HG02970 (cell line): ENCODE results near the gene NIPA2.

ENCODE experiments used
- ATAC-seq: cut with Tn5 transposase; IDR thresholded peaks from one replicate; pipeline ENCODE4 v1.9.1; 2021; ENCODE audit warnings: mild to moderate bottlenecking, moderate library complexity, moderate number of reproducible peaks; ENCODE audit not compliant: unreplicated experiment, low FRiP score

NIPA2 gene

GRCh38 chr15:22874966-22875365 lies 36.5 kb downstream of the NIPA2 start:
- ATAC-seq = no peak

DNA sequence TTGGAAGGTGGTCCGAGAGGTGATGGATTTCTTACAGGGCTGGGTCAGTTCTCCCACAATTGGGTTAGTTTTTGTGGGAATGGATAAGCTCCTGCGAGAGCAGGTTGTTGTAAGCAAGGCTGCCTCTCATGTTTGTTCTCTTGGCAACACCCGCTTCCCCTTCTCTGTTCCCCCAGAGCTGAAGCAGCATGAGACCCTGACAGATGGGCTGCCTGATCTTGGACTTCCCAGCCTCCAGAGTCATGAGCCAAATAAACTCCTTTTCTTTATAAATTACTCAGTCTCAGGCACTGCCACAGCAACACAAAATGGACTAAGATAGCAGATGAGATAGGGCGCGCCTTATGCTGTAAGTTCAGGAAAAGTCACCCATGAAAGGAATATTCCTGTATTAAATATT lies 38.7 kb downstream of the NIPA2 start:
- ATAC-seq = no peak

DNA sequence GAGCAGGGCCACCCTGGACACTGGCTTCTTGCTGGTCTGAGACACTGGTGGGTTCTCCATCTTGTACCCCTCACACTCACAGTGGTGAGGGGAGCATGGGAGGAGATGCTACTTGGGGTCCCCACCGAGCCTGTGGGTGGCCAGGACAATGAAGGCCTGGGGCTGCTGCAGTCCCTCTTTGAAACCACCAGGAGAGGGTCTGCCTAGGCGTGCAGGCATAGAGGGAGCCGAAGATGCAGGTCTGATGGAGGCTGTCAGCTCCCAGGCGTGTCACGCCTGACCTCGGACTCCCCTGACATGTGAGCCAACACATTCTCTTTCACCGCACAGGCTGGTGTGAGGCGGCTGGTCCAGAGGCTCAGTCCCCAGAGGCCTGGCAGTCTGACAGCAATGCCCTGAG lies 39.1 kb downstream of the NIPA2 start:
- ATAC-seq = no peak

GRCh38 chr15:22878103-22878502 lies 39.6 kb downstream of the NIPA2 start:
- no peak for ATAC-seq

DNA sequence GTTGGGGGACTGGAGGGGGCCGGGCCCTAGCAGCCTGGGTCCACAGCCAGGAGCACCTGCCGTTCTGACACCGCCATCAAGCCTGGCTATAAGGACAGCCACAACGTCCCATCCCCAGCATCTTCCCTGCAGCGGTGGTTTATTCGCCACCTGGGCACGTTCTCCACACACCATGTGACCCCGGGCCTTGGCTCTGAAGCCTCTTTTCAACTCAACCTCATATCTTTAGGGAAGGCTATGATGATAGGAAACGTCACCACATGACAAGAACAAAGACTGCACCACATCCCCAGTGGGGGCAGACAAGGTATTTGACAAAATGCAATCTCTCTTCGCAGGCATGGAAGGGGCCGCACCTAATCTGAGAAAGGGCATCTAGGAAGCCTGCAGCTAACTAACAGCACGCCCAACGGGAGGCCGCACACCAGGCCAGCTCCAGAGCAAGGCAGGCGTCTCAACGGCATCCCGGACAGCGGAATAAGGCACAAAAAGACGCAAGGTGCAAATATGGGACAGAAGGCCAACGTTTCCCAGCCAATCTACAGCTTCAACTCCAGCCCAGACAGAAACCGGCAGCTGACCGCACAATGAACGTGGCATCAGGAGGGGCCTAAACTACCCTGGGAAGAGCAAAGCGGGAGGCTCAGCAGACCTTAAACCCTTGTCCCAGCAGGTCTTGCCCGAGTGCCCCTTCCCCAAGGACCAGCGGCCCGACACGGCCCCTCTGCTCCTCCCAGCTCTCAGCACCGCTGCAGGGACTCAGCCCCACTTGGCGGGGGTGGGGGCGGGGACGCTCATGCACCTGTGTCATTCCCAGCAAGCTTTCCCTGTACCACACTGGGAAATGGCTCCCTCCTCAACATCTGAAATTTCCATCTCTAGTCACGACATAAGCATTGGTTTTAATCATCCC lies 41.9 kb downstream of the NIPA2 start:
- no peak for ATAC-seq

GRCh38 chr15:22880981-22881738 lies 42.7 kb downstream of the NIPA2 start:
- ATAC-seq = no peak

GRCh38 chr15:22881739-22882440 lies 43.4 kb downstream of the NIPA2 start:
- ATAC-seq = no peak

- no peak for ATAC-seq
Measured at GRCh38 chr15:22883196-22883595, 44.7 kb downstream of the NIPA2 start.

DNA sequence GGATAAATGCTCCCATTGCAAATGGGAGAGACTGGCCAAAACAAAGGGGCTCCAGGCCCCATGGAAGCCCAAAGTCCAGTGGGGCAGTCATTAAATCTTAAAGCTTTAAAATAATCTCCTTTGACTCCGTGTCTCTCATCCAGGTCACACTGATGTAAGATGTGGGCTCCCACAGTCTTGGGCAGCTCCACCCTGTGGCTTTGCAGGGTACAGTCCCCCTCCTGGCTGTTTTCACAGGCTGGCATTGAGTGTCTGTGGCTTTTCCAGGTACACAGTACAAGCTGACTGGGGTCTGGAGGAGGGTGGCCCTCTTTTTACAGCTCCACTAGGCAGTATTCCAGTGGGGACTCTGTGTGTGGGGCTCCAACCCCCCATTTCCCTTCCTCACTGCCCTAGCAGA lies 45.9 kb downstream of the NIPA2 start:
- no peak for ATAC-seq

DNA sequence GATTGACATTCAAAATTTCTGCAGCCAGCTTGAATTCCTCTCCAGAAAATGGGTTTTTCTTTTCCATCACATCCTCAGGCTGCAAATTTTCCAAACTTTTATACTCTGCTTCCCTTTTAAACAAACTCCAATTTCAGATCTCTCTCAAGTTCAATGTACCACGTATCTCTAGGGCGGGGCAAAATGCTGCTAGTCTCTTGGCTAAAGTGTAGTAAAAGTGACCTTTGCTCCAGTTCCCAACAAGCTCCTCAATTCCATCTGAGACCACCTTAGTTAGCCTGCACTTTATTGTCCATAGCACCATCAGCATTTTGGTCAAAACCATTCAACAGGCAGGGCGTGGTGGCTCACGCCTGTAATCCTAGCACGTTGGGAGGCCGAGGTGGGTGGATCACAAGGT lies 46.7 kb downstream of the NIPA2 start:
- ATAC-seq = no peak

DNA sequence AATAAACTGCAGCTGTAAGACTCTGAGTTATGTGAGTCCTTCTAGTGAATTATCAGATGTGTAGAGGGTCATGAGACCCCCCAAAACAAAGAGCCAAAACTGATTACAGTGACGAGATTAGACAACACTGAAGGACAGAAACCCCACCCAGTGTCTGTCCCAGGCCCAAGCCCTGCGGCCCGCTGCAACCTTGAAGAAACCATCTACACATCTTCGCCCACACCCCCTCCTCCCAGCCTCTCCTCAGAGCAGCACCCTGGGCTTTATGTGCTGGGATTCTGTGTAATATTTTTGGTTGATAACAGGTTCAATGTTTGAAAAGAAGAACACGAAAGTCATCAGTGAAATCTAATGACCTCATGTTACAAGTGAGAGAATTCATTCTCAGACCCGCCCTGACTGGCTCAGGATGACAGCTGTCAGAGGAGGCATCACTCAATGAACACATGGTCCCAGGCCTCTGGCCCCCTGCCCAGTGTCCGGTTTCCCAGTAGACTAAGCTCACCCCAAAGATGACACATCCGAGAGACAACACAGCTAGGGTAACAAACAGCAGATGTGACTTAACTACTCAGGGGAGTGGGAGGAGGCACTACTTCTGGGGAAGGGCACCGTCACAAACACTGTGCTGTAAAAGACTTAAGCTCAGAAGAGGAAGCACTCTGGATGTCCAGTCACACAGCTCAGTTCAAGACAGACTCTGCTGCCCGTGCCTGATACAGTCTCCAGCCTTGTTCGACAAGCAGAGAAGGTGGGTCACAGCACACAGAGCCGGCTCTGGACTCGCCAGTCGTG lies 48.9 kb downstream of the NIPA2 start:
- no peak for ATAC-seq

DNA sequence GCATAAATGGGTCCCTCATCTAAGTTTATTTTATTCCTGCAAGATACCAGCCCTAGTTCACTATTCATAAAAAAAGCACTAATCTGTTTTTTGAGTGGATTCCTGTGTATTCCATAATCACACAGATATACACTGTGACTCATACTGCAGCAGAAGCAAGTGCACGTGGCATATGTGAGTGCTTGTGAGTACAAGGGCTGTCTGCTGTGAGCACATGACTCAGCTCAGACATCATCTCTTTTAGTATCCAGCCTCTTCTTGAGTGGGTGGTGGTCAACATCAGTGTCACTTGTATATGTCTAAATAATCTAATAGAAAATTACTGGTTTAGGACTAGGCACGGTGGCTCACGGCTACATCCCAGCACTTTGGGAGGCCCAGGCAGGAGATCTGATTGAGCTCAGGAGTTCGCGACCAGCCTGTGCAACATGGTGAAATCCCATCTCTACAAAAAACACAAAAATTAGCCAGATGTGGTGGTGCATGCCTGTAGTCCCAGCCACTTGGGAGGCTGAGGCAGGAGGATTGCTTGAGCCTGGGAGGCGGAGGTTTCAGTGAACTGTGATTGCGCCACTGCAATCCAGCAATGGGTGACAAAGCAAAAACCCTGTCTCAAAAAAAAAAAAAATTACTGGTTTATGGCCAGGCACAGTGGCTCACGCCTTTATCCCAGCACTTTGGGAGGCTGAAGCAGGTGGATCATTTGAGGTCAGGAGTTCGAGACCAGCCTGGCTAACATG lies 49.8 kb downstream of the NIPA2 start:
- no peak for ATAC-seq

- ATAC-seq = no peak
Measured at GRCh38 chr15:22889146-22889818, 50.8 kb downstream of the NIPA2 start.

DNA sequence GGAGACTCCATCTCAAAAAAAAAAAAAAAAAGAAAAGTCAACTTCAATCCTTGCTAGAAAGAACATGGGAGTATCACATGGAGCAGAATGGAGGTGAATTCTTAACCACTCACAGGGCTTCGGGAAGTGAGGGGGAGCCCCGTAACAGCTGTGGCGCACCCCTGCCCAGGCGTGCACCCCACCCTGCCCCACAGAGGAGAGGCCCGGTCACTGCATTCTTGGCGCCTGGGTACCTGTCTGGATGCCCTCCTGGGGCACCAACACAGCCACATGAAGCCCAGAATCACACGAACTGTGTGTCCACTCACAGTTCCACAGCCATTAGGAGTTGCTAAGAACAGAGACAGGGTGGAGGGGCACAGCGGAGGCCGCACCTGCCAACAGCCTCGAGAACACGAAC lies 51.8 kb downstream of the NIPA2 start:
- ATAC-seq = no peak

GRCh38 chr15:22891426-22892210 lies 53.2 kb downstream of the NIPA2 start:
- no peak for ATAC-seq

GRCh38 chr15:22892333-22892732 lies 53.9 kb downstream of the NIPA2 start:
- no peak for ATAC-seq

GRCh38 chr15:22893081-22893480 lies 54.6 kb downstream of the NIPA2 start:
- no peak for ATAC-seq

DNA sequence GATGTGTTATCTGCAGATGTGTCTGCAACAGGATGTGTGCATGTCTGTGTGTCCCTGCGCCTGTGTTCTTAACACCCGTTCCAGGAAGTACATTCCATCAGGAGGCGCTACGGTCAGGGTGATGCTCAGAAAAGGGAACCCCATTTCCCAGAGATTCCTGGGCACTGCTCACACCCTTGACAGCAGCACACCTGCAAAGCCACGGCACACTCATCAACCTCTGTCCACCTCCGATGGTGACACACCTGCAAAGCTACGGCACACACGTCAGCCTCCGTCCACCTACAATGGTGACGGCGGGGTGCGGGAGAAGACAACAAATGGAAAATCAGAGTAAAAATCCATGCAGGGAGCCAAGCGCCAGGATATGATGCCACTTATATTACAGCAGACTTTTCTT lies 55.4 kb downstream of the NIPA2 start:
- no peak for ATAC-seq
